ENCODE data around the gene ZDHHC14. TPM values are rescaled to one million over a fixed set of nuclear protein-coding genes. Genes with fewer than 3 reads are reported as not detected.
A peak's percentile ranks its signal among the peaks of the same experiment; 100 is the strongest.

ZDHHC14 gene
- total and polyA plus RNA-seq, 8 donors = 3.4 to 25.7 (median 7.4) TPM

- H3K36me3 ChIP-seq = no peaks in the 10 kb centered on the region
- no peak for DNase-seq
- H3K9me3 ChIP-seq = no peaks in the 10 kb centered on the region
- H3K4me1 ChIP-seq = peaks cover 4 to 20% (median 14%) of the 10 kb centered on the region in 4 donors
- no peak overlapping the region for H3K27ac ChIP-seq
- TF ChIP-seq POLR2AphosphoS5 (IDR thresholded peaks at IDR 0.05) (no peak), CTCF (IDR thresholded peaks at IDR 0.05) (no peak), POLR2A (IDR thresholded peaks at IDR 0.05) (no peak), EP300 (IDR thresholded peaks at IDR 0.05) (no peak)
- intact Hi-C loops (cut with DNase I; ENCODE audit: low total_unique reads) = no loop called here
- WGBS, 5 donors = 90 to 96% (median 95%) methylated on average over 3 of the region's 3 CpGs
- no peak overlapping the region for H3K4me3 ChIP-seq
- H3K27me3 ChIP-seq = no peaks in the 10 kb centered on the region
These were observed 102.8 kb downstream of the ZDHHC14 start for GRCh38 chr6:157483770-157484169.

GRCh38 chr6:157484181-157484580 lies 103.2 kb downstream of the ZDHHC14 start:
- no peak overlapping the region for H3K4me3 ChIP-seq
- intact Hi-C loops (cut with DNase I; ENCODE audit: low total_unique reads) = no loop called here
- DNase-seq = no peak
- TF ChIP-seq EP300 (IDR thresholded peaks at IDR 0.05) (no peak), POLR2A (IDR thresholded peaks at IDR 0.05) (no peak), POLR2AphosphoS5 (IDR thresholded peaks at IDR 0.05) (no peak), CTCF (IDR thresholded peaks at IDR 0.05) (no peak)
- WGBS, 5 donors = 88 to 94% (median 93%) methylated on average over 9 to 10 of the region's 10 CpGs
- H3K9me3 ChIP-seq = no peaks in the 10 kb centered on the region
- H3K27ac ChIP-seq = no peak overlapping the region
- H3K4me1 ChIP-seq = peaks cover 4 to 21% (median 12%) of the 10 kb centered on the region in 4 donors
- no peaks in the 10 kb centered on the region for H3K36me3 ChIP-seq
- H3K27me3 ChIP-seq = no peaks in the 10 kb centered on the region

- TF ChIP-seq EP300 (IDR thresholded peaks at IDR 0.05) (no peak), POLR2AphosphoS5 (IDR thresholded peaks at IDR 0.05) (no peak), CTCF (IDR thresholded peaks at IDR 0.05) (no peak), POLR2A (IDR thresholded peaks at IDR 0.05) (no peak)
- no peak overlapping the region for H3K4me3 ChIP-seq
- H3K27me3 ChIP-seq = no peaks in the 10 kb centered on the region
- no peaks in the 10 kb centered on the region for H3K36me3 ChIP-seq
- H3K27ac ChIP-seq = no peak overlapping the region
- WGBS, 5 donors = 56 to 72% (median 70%) methylated on average over 5 of the region's 5 CpGs
- H3K9me3 ChIP-seq = no peaks in the 10 kb centered on the region
- H3K4me1 ChIP-seq = peaks cover 0 to 13% (median 3%) of the 10 kb centered on the region in 4 donors
- DNase-seq = peak in 1 of 2 donors; percentile 37
- intact Hi-C loops (cut with DNase I; ENCODE audit: low total_unique reads) = no loop called here
These were observed 105.6 kb downstream of the ZDHHC14 start for GRCh38 chr6:157486572-157486971.

- intact Hi-C loops (cut with DNase I; ENCODE audit: low total_unique reads) = no loop called here
- H3K4me1 ChIP-seq = peaks cover 0 to 13% (median 3%) of the 10 kb centered on the region in 4 donors
- no peak for DNase-seq
- H3K36me3 ChIP-seq = no peaks in the 10 kb centered on the region
- no peak overlapping the region for H3K4me3 ChIP-seq
- H3K9me3 ChIP-seq = no peaks in the 10 kb centered on the region
- H3K27me3 ChIP-seq = no peaks in the 10 kb centered on the region
- 83 to 95% (median 92%) methylated on average over 8 of the region's 8 CpGs for WGBS, 5 donors
- no peak for TF ChIP-seq EP300 (IDR thresholded peaks at IDR 0.05)
- TF ChIP-seq CTCF (IDR thresholded peaks at IDR 0.05) = no peak
- H3K27ac ChIP-seq = no peak overlapping the region
These were observed 106.3 kb downstream of the ZDHHC14 start for GRCh38 chr6:157487110-157487773.
